ENCODE data around the gene LCLAT1. TPM values are rescaled to one million over a fixed set of nuclear protein-coding genes. Genes with fewer than 3 reads are reported as not detected.
"Not testable (repeated sequence)": the region's sequence is repeated elsewhere in the genome, so short reads cannot be mapped to it uniquely, and the experiment has no call there.

Gene LCLAT1
- total RNA-seq, 1 donor, result 14.6 TPM

DNA sequence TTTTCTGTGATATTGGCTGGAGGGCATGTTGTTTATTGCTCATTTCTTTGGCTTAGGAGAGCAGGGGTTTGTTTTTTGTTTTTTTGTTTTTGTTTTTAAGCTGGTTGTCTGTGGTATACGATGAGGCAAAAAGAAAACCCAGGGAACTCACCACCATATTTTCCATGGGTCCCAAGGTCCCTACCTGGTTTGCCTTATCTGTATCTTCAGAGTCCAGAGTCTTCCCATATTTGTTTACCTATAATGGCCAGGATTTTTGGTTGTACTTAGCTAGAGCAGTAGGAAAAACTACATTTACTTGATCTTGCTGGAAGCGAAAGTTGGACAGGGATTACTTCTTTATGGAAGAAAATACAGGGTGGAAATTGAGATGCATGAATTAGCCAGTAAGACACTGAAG lies 9.5 kb downstream of the LCLAT1 start:
- Histone ChIP-seq H3K27me3 (ENCODE audit: insufficient read depth, low read length) (no peaks in the 10 kb centered on the region), H3K9me3 (ENCODE audit: low read depth, low read length) (no peaks in the 10 kb centered on the region), H3K4me1 (ENCODE audit: insufficient read depth, low read length) (no peaks in the 10 kb centered on the region), H3K4me3 (ENCODE audit: low read length) (no peak overlapping the region)

DNA sequence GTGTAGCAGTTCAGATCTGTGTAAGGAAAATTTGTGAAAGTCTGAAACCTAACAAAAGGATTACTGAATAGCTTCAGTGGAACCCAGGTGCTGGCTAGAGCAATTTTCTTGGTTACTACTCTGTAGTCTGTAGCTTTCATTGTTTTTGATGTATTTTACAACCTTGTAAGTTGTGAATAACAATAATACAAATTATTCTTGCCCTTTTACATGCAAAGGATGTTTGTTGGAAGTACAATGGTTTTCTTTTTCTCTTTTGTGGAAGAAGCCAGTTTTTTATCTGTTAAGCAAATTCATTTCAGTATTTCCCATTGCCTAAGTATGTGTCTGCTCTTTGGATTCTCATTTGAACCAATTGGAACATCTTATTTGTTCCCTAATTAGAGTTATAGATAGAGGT lies 10.2 kb downstream of the LCLAT1 start:
- Histone ChIP-seq H3K27me3 (ENCODE audit: insufficient read depth, low read length) (no peaks in the 10 kb centered on the region), H3K4me3 (ENCODE audit: low read length) (no peak overlapping the region), H3K4me1 (ENCODE audit: insufficient read depth, low read length) (no peaks in the 10 kb centered on the region), H3K9me3 (ENCODE audit: low read depth, low read length) (no peaks in the 10 kb centered on the region)

GRCh38 chr2:30459140-30459539 lies 12.1 kb downstream of the LCLAT1 start:
- H3K4me1 ChIP-seq (ENCODE audit: insufficient read depth, low read length), result no peaks in the 10 kb centered on the region
- no peak overlapping the region for H3K4me3 ChIP-seq (ENCODE audit: low read length)
- H3K27me3 ChIP-seq (ENCODE audit: insufficient read depth, low read length), result no peaks in the 10 kb centered on the region
- no peaks in the 10 kb centered on the region for H3K9me3 ChIP-seq (ENCODE audit: low read depth, low read length)

DNA sequence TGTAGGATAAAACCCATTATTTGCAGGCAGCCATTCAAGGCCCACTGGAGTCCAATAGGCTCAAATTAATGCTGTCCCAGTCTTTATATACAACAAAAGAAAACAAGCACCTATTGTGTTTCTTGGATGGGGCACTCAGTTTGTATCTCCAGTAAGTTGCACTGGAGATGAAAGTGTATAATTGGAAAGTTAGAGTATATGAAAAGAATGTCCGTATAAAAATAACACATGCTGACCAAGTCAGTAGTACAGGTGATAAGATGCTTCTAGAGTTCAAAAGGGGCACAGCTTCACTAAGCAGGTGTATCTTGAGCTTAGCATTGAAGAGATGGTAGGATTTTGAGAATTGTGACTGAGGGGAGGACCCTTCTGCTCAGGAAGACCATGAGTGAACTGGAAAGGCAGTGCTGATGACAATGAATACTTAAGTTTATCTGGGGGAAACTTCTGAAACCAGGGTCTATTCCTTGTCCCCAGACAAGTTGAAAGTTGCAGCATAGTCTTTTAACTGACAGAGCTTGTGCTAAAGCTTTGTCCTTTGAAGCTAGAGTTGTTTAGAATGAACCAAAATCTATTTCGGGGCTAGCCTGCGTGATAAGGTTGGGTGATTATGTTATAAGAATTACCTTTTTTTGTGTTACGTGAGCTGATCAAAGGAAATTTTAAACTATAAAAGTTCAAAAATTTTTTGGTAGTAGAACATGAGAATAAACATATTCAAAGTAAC lies 15.2 kb downstream of the LCLAT1 start:
- H3K4me1 ChIP-seq (ENCODE audit: insufficient read depth, low read length), result no peaks in the 10 kb centered on the region
- H3K9me3 ChIP-seq (ENCODE audit: low read depth, low read length), result no peaks in the 10 kb centered on the region
- no peaks in the 10 kb centered on the region for H3K27me3 ChIP-seq (ENCODE audit: insufficient read depth, low read length)
- no peak overlapping the region for H3K4me3 ChIP-seq (ENCODE audit: low read length)

GRCh38 chr2:30463535-30463934 lies 16.5 kb downstream of the LCLAT1 start:
- Histone ChIP-seq H3K4me3 (ENCODE audit: low read length) (no peak overlapping the region), H3K27me3 (ENCODE audit: insufficient read depth, low read length) (no peaks in the 10 kb centered on the region), H3K4me1 (ENCODE audit: insufficient read depth, low read length) (no peaks in the 10 kb centered on the region), H3K9me3 (ENCODE audit: low read depth, low read length) (no peaks in the 10 kb centered on the region)

DNA sequence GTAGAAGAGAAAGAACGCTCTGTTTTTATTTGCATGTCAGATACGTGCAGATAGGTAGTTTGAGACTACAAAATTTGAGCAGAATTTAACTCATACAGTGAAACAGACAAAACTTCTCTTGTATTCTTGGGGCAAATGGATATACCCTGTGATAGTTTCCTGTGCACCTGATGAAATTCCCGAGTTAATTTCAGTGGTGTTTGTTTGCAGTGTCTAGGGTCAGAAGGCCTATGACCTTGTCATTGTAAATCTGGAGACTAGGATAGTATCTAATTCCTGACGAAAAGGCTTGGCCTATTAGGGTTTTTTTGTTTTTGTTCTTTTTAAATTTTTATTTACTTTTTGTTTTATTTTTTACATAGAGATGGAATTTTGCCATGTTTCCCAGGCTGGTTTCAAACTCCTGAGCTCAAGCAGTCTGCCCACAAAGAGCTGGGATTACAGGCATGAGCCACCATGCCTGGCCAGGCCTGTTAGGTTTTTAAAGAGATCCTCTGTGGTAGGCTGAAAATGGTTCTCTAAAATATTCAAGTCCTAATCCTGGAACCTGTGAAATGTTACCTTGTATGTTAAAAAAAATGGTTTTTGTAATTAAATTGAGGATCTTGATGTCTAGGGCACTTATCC lies 17.6 kb downstream of the LCLAT1 start:
- Histone ChIP-seq H3K9me3 (ENCODE audit: low read depth, low read length) (no peaks in the 10 kb centered on the region), H3K27me3 (ENCODE audit: insufficient read depth, low read length) (no peaks in the 10 kb centered on the region), H3K4me1 (ENCODE audit: insufficient read depth, low read length) (no peaks in the 10 kb centered on the region), H3K4me3 (ENCODE audit: low read length) (no peak overlapping the region)

DNA sequence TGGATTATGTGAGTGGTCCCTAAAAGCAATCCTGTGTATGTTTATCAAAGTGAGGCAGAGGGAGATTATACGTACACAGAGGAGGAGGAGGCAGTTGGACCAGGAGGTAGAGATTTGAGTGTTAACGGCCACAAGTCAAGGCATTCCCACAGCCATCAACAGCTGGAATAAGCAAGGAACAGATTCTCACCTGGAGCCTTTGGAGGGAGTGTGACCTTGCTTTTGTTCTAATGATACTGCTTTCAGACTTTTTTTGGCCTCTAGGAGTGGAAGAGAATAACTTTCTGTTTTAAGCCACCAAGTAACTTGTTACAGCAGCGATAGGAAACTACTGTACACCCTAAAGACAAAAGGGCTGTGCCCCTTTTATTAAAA lies 18.1 kb downstream of the LCLAT1 start:
- Histone ChIP-seq H3K4me3 (ENCODE audit: low read length) (no peak overlapping the region), H3K27me3 (ENCODE audit: insufficient read depth, low read length) (no peaks in the 10 kb centered on the region), H3K9me3 (ENCODE audit: low read depth, low read length) (no peaks in the 10 kb centered on the region), H3K4me1 (ENCODE audit: insufficient read depth, low read length) (no peaks in the 10 kb centered on the region)

- H3K4me1 ChIP-seq (ENCODE audit: insufficient read depth, low read length), result no peaks in the 10 kb centered on the region
- H3K4me3 ChIP-seq (ENCODE audit: low read length), result no peak overlapping the region
- H3K9me3 ChIP-seq (ENCODE audit: low read depth, low read length), result no peaks in the 10 kb centered on the region
- no peaks in the 10 kb centered on the region for H3K27me3 ChIP-seq (ENCODE audit: insufficient read depth, low read length)
These were observed 19.2 kb downstream of the LCLAT1 start for GRCh38 chr2:30466216-30466615.

DNA sequence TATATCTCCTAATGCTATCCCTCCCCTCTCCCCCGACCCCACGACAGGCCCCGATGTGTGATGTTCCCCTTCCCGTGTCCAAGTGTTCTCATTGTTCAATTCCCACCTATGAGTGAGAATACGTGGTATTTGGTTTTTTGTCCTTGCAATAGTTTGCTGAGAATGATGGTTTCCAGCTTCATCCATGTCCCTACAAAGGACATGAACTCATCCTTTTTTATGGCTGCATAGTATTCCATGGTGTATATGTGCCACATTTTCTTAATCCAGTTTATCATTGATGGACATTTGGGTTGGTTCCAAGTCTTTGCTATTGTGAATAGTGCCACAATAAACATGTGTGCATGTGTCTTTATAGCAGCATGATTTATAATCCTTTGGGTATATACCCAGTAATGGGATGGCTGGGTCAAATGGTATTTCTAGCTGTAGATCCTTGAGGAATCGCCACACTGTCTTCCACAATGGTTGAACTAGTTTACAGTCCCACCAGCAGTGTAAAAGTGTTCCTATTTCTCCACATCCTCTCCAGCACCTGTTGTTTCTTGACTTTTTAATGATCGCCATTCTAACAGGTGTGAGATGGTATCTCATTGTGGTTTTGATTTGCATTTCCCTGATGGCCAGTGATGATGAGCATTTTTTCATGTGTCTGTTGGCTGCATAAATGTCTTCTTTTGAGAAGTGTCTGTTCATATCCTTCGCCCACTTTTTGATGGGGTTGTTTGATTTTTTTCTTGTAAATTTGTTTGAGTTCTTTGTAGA lies 20.2 kb downstream of the LCLAT1 start:
- H3K9me3 ChIP-seq (ENCODE audit: low read depth, low read length); H3K27me3 ChIP-seq (ENCODE audit: insufficient read depth, low read length): not testable (repeated sequence)

GRCh38 chr2:30470426-30470825 lies 23.4 kb downstream of the LCLAT1 start:
- Histone ChIP-seq H3K9me3 (ENCODE audit: low read depth, low read length) (no peaks in the 10 kb centered on the region), H3K4me1 (ENCODE audit: insufficient read depth, low read length) (peaks cover 5% of the 10 kb centered on the region), H3K27me3 (ENCODE audit: insufficient read depth, low read length) (no peaks in the 10 kb centered on the region), H3K4me3 (ENCODE audit: low read length) (no peak overlapping the region)

More for the DNA sequence above, 20.2 kb downstream of the LCLAT1 start:
- H3K4me1 ChIP-seq (ENCODE audit: insufficient read depth, low read length); H3K4me3 ChIP-seq (ENCODE audit: low read length): not testable (repeated sequence)

DNA sequence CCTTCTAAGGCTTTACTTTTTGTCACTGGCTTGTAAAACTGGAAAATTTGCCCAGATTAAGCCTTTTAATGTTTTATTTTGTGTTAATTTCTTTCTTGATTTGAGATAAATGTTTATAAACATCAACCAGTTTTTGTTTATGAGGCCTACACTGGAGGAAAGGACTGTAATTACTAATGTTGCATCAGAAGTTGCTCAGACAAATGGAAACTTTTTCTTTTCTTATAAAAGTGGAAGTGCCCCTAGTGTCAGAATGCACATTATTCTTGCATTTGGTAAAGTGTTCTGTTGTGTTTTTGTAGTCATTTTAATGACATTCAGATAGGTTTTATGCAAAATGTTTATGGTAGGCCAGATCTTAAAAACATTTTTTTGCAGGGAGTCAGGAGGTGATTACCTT lies 25.3 kb downstream of the LCLAT1 start:
- H3K27me3 ChIP-seq (ENCODE audit: insufficient read depth, low read length), result no peaks in the 10 kb centered on the region
- H3K4me3 ChIP-seq (ENCODE audit: low read length), result no peak overlapping the region
- peaks cover 5% of the 10 kb centered on the region for H3K4me1 ChIP-seq (ENCODE audit: insufficient read depth, low read length)
- H3K9me3 ChIP-seq (ENCODE audit: low read depth, low read length), result no peaks in the 10 kb centered on the region

DNA sequence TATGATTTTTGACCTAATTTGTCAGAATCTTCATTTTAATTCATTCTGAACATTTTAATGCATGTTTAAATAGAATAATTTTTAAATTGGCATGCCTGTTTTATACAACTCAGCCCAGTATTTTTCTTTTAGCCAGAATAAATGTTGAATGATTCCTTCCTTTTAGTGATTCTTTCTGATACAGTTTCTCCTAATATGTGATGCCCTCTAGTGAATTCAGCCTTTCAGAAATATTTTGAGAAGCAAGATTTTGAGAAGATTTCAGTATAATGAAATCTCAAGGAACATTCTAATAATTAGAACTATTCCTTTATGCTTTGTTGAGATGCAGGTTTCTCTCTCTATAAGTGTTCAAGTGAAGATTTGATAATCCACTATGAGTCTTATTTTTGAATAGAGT lies 28.5 kb downstream of the LCLAT1 start:
- no peak overlapping the region for H3K4me3 ChIP-seq (ENCODE audit: low read length)

GRCh38 chr2:30476636-30477035 lies 29.6 kb downstream of the LCLAT1 start:
- Histone ChIP-seq H3K9me3 (ENCODE audit: low read depth, low read length) (no peaks in the 10 kb centered on the region), H3K4me3 (ENCODE audit: low read length) (no peak overlapping the region), H3K27me3 (ENCODE audit: insufficient read depth, low read length) (no peaks in the 10 kb centered on the region), H3K4me1 (ENCODE audit: insufficient read depth, low read length) (peaks cover 5% of the 10 kb centered on the region)

More for the DNA sequence above, 28.5 kb downstream of the LCLAT1 start:
- Histone ChIP-seq H3K4me1 (ENCODE audit: insufficient read depth, low read length) (peaks cover 5% of the 10 kb centered on the region), H3K27me3 (ENCODE audit: insufficient read depth, low read length) (no peaks in the 10 kb centered on the region), H3K9me3 (ENCODE audit: low read depth, low read length) (no peaks in the 10 kb centered on the region)

- no peaks in the 10 kb centered on the region for H3K27me3 ChIP-seq (ENCODE audit: insufficient read depth, low read length)
- no peaks in the 10 kb centered on the region for H3K9me3 ChIP-seq (ENCODE audit: low read depth, low read length)
- peaks cover 4% of the 10 kb centered on the region for H3K4me1 ChIP-seq (ENCODE audit: insufficient read depth, low read length)
- H3K4me3 ChIP-seq (ENCODE audit: low read length), result no peak overlapping the region
These were observed 33.8 kb downstream of the LCLAT1 start for GRCh38 chr2:30480703-30481322.

- Histone ChIP-seq H3K9me3 (ENCODE audit: low read depth, low read length) (no peaks in the 10 kb centered on the region), H3K4me1 (ENCODE audit: insufficient read depth, low read length) (peaks cover 4% of the 10 kb centered on the region), H3K4me3 (ENCODE audit: low read length) (no peak overlapping the region), H3K27me3 (ENCODE audit: insufficient read depth, low read length) (no peaks in the 10 kb centered on the region)
These were observed 34.3 kb downstream of the LCLAT1 start for GRCh38 chr2:30481323-30481800.
